Suprapubic skin (tissue), 4 donors: ENCODE results near the gene WDTC1. TPM values are rescaled to one million over a fixed set of nuclear protein-coding genes. Genes with fewer than 3 reads are reported as not detected.
A peak's percentile ranks its signal among the peaks of the same experiment; 100 is the strongest.
"Not testable (repeated sequence)": the region's sequence is repeated elsewhere in the genome, so short reads cannot be mapped to it uniquely, and the experiment has no call there.

ENCODE experiments used
- DNase-seq, 2 donors: peaks; one replicate each; pipeline ENCODE4 v3.0.0-alpha.2; 2019; ENCODE audit warnings: low spot score in 2 of 2
- H3K27ac ChIP-seq: fragments of 200-600 bp; sonication (generic); one replicate; pipeline ENCODE4 v1.5.1; 2019
- H3K27me3 ChIP-seq: fragments of 200-600 bp; sonication (generic); one replicate; pipeline ENCODE4 v1.5.1; 2019
- H3K36me3 ChIP-seq: fragments of 200-600 bp; sonication (generic); one replicate; pipeline ENCODE4 v1.5.1; 2019
- H3K4me1 ChIP-seq: fragments of 200-600 bp; sonication (generic); one replicate; pipeline ENCODE4 v1.5.1; 2019
- H3K4me3 ChIP-seq: fragments of 200-600 bp; sonication (generic); one replicate; pipeline ENCODE4 v1.5.1; 2019; ENCODE audit warnings: mild to moderate bottlenecking
- H3K9me3 ChIP-seq: fragments of 200-600 bp; sonication (generic); one replicate; pipeline ENCODE4 v1.5.1; 2019
- CTCF ChIP-seq, 2 donors: fragments of 200-600 bp in 1 of 2; fragments of 450-650 bp in 1 of 2; sonication (generic) in 1 of 2; IDR thresholded peaks; one replicate each; pipeline ENCODE4 v1.5.1; 2016 to 2019; ENCODE audit warnings: antibody characterized with exemption in 2 of 2, mild to moderate bottlenecking in 1 of 2, moderate library complexity in 1 of 2
- EP300 ChIP-seq: sonication (generic); formaldehyde crosslinking; IDR thresholded peaks from one replicate; pipeline ENCODE4 v1.6.1; 2017; ENCODE audit warnings: antibody characterized with exemption
- POLR2A ChIP-seq, 2 donors: fragments of 450-650 bp; IDR thresholded peaks; one replicate each; pipeline ENCODE4 v1.6.1; 2017; ENCODE audit warnings: antibody characterized with exemption in 2 of 2, mild to moderate bottlenecking in 2 of 2, moderate library complexity in 2 of 2
- POLR2AphosphoS5 ChIP-seq, 3 donors: sonication (generic); formaldehyde crosslinking; IDR thresholded peaks; one replicate each; pipeline ENCODE4 v1.6.1; 2017; ENCODE audit warnings: antibody characterized with exemption in 3 of 3
- WGBS: methylation state at CpG from one replicate; pipeline ENCODE4 v1.1.5; 2018; 5-methylcytosine and 5-hydroxymethylcytosine counted together
- total RNA-seq, 4 donors: library from RNA; depleted of rRNA; stranded (reverse); fragments of >200 nt; gene quantifications; one replicate each; pipeline ENCODE4 v1.1.0, GENCODE V29; 2016

Gene WDTC1
- 10 to 100 TPM; 59.6 to 69.7 (median 64.5) TPM for total RNA-seq

- Histone ChIP-seq H3K4me3 (peak within 1 kb of the TSS; percentile 94), H3K36me3 (no peaks in the 10 kb centered on the region), H3K4me1 (peaks cover 20% of the 10 kb centered on the region), H3K27me3 (no peaks in the 10 kb centered on the region), H3K9me3 (no peaks in the 10 kb centered on the region), H3K27ac (peak within 1 kb of the TSS; percentile 80)
- DNase-seq, result peak; percentile 98
- under 1% methylated on average over 62 of the region's 71 CpGs for WGBS
- peak in 2 of 3 donors; percentile 18 to 78 for TF ChIP-seq POLR2AphosphoS5 (IDR thresholded peaks at IDR 0.05)
- TF ChIP-seq EP300, result no peak
- TF ChIP-seq CTCF (IDR thresholded peaks at IDR 0.05), result no peak
These were observed at the start of gene WDTC1 for GRCh38 chr1:27234049-27234882. TSS of gene WDTC1 (plus strand) at chr1:27234632. CDS start at chr1:27261055, 26,423 bp downstream.

- not testable (repeated sequence) for H3K4me3 ChIP-seq, H3K27me3 ChIP-seq, H3K4me1 ChIP-seq, H3K27ac ChIP-seq, DNase-seq, H3K36me3 ChIP-seq, H3K9me3 ChIP-seq
- WGBS, result 86% methylated on average over 3 of the region's 3 CpGs
These were observed 49.8 kb upstream of the WDTC1 start for GRCh38 chr1:27184665-27185064.

GRCh38 chr1:27192039-27192529, 42.3 kb upstream of the WDTC1 start:
- peak overlapping the region; percentile 57 for H3K27ac ChIP-seq
- H3K36me3 ChIP-seq, result no peaks in the 10 kb centered on the region
- 54% methylated on average over 8 of the region's 8 CpGs for WGBS
- H3K27me3 ChIP-seq, result no peaks in the 10 kb centered on the region
- H3K9me3 ChIP-seq, result no peaks in the 10 kb centered on the region
- DNase-seq, result no peak
- TF ChIP-seq EP300 (no peak), POLR2AphosphoS5 (IDR thresholded peaks at IDR 0.05) (no peak), POLR2A (IDR thresholded peaks at IDR 0.05) (no peak), CTCF (IDR thresholded peaks at IDR 0.05) (no peak)
- H3K4me3 ChIP-seq, result no peak overlapping the region
- peaks cover 14% of the 10 kb centered on the region for H3K4me1 ChIP-seq

GRCh38 chr1:27193194-27193593, 41.2 kb upstream of the WDTC1 start:
- DNase-seq, result no peak
- Histone ChIP-seq H3K36me3 (no peaks in the 10 kb centered on the region), H3K4me1 (peaks cover 20% of the 10 kb centered on the region), H3K27ac (no peak overlapping the region), H3K27me3 (no peaks in the 10 kb centered on the region), H3K9me3 (no peaks in the 10 kb centered on the region), H3K4me3 (no peak overlapping the region)
- WGBS, result 93% methylated on average over 1 of the region's 1 CpG
- no peak for TF ChIP-seq POLR2A (IDR thresholded peaks at IDR 0.05)

- no peak for TF ChIP-seq POLR2A (IDR thresholded peaks at IDR 0.05)
- no peak for TF ChIP-seq EP300
- no peak for TF ChIP-seq CTCF (IDR thresholded peaks at IDR 0.05)
- TF ChIP-seq POLR2AphosphoS5 (IDR thresholded peaks at IDR 0.05), result no peak
- Histone ChIP-seq H3K4me1 (peaks cover 6% of the 10 kb centered on the region), H3K36me3 (no peaks in the 10 kb centered on the region), H3K9me3 (no peaks in the 10 kb centered on the region), H3K4me3 (no peak overlapping the region), H3K27ac (no peak overlapping the region), H3K27me3 (no peaks in the 10 kb centered on the region)
- DNase-seq, result no peak
- 95% methylated on average over 24 of the region's 24 CpGs for WGBS
These were observed 33.1 kb upstream of the WDTC1 start for GRCh38 chr1:27201295-27201694.

- H3K27ac ChIP-seq, result no peak overlapping the region
- TF ChIP-seq EP300 (no peak), CTCF (IDR thresholded peaks at IDR 0.05) (no peak), POLR2A (IDR thresholded peaks at IDR 0.05) (no peak), POLR2AphosphoS5 (IDR thresholded peaks at IDR 0.05) (no peak)
- DNase-seq, result no peak
- H3K27me3 ChIP-seq, result no peaks in the 10 kb centered on the region
- H3K9me3 ChIP-seq, result no peaks in the 10 kb centered on the region
- no peaks in the 10 kb centered on the region for H3K4me1 ChIP-seq
- no peak overlapping the region for H3K4me3 ChIP-seq
- WGBS, result 94% methylated on average over 1 of the region's 1 CpG
- H3K36me3 ChIP-seq, result no peaks in the 10 kb centered on the region
These were observed 30.5 kb upstream of the WDTC1 start for GRCh38 chr1:27203946-27204345.

GRCh38 chr1:27207238-27207637, 27.2 kb upstream of the WDTC1 start:
- not testable (repeated sequence) for H3K9me3 ChIP-seq, H3K4me3 ChIP-seq, H3K27ac ChIP-seq, H3K27me3 ChIP-seq, H3K36me3 ChIP-seq, DNase-seq, H3K4me1 ChIP-seq
- WGBS, result 81% methylated on average over 1 of the region's 1 CpG

GRCh38 chr1:27208143-27208850, 26.1 kb upstream of the WDTC1 start:
- not testable (repeated sequence) for H3K27me3 ChIP-seq, DNase-seq, H3K4me1 ChIP-seq, H3K9me3 ChIP-seq, H3K27ac ChIP-seq, H3K36me3 ChIP-seq, H3K4me3 ChIP-seq
- 92% methylated on average over 11 of the region's 11 CpGs for WGBS
